ENCODE measurements around the gene ASGR2.
"Not testable (repeated sequence)": the region's sequence is repeated elsewhere in the genome, so short reads cannot be mapped to it uniquely, and the experiment has no call there.

The ASGR2 gene

GRCh38 chr17:7123844-7124243 lies 9.2 kb upstream of the ASGR2 start:
- no peak for DNase-seq

- DNase-seq, result no peak
Measured at GRCh38 chr17:7122381-7122780, 7.8 kb upstream of the ASGR2 start.

- DNase-seq, result not testable (repeated sequence)
Measured at GRCh38 chr17:7120635-7121034, 6.0 kb upstream of the ASGR2 start.

- no peak for DNase-seq
Measured at GRCh38 chr17:7120123-7120522, 5.5 kb upstream of the ASGR2 start.

GRCh38 chr17:7119314-7119713 lies 4.7 kb upstream of the ASGR2 start:
- no peak for DNase-seq

- DNase-seq, result no peak
Measured at GRCh38 chr17:7114875-7115614, 423 bp upstream of the ASGR2 start.

- DNase-seq, result no peak
Measured at GRCh38 chr17:7113273-7114071, 1.1 kb downstream of the ASGR2 start.

GRCh38 chr17:7112510-7113108 lies 2.0 kb downstream of the ASGR2 start:
- no peak for DNase-seq

- no peak for DNase-seq
Measured at GRCh38 chr17:7111784-7112509, 2.7 kb downstream of the ASGR2 start.

GRCh38 chr17:7110617-7111306 lies 3.9 kb downstream of the ASGR2 start:
- no peak for DNase-seq

- DNase-seq, result no peak
Measured at GRCh38 chr17:7109461-7110322, 4.9 kb downstream of the ASGR2 start.

- DNase-seq, result no peak
Measured at GRCh38 chr17:7108981-7109380, 5.6 kb downstream of the ASGR2 start.

GRCh38 chr17:7108560-7108925 lies 6.1 kb downstream of the ASGR2 start:
- no peak for DNase-seq

GRCh38 chr17:7107795-7108559 lies 6.6 kb downstream of the ASGR2 start:
- DNase-seq, result no peak

GRCh38 chr17:7107012-7107754 lies 7.4 kb downstream of the ASGR2 start:
- peak; percentile 46 for DNase-seq

GRCh38 chr17:7102421-7102820 lies 12.2 kb downstream of the ASGR2 start:
- no peak for DNase-seq

GRCh38 chr17:7101531-7101930 lies 13.1 kb downstream of the ASGR2 start:
- no peak for DNase-seq

GRCh38 chr17:7100641-7101379 lies 13.8 kb downstream of the ASGR2 start:
- not testable (repeated sequence) for DNase-seq

GRCh38 chr17:7098802-7099459 lies 15.7 kb downstream of the ASGR2 start:
- no peak for DNase-seq

All from DMS153 (cell line).